SH-SY5Y (cell line): ENCODE results near the gene WDFY1.

ENCODE experiments used
- GATA2 ChIP-seq: IDR thresholded peaks from 2 replicates; pipeline ENCODE4 v1.6.1; 2011; ENCODE audit warnings: mild to moderate bottlenecking, low read depth, low read length
- GATA3 ChIP-seq: IDR thresholded peaks from 2 replicates; pipeline ENCODE4 v1.6.1; 2011; ENCODE audit warnings: low read depth, mild to moderate bottlenecking, low read length, moderate library complexity

- no peak for TF ChIP-seq GATA2
- no peak for TF ChIP-seq GATA3
Measured at GRCh38 chr2:223989206-223989855, 44.2 kb upstream of the WDFY1 start.
